Panc1 (cell line): Measurements from ENCODE around the gene FUOM.

Experiments used
- CTCF ChIP-seq: fragments of 450-650 bp; IDR thresholded peaks from 2 replicates; pipeline ENCODE4 v1.5.1; 2017; ENCODE audit warnings: mild to moderate bottlenecking
- POLR2AphosphoS5 ChIP-seq: IDR thresholded peaks from 2 replicates; pipeline ENCODE4 v1.6.1; 2012; ENCODE audit warnings: mild to moderate bottlenecking, low read depth, low read length, moderate library complexity
- SIN3A ChIP-seq: IDR thresholded peaks from 2 replicates; pipeline ENCODE4 v1.6.1; 2012; ENCODE audit warnings: low read depth, mild to moderate bottlenecking, low read length, moderate library complexity, borderline replicate concordance; ENCODE audit not compliant: insufficient read depth
- TCF7L2 ChIP-seq: IDR thresholded peaks from 2 replicates; pipeline ENCODE4 v1.6.1; 2011; ENCODE audit warnings: mild to moderate bottlenecking, low read depth, low read length, inconsistent platforms

DNA sequence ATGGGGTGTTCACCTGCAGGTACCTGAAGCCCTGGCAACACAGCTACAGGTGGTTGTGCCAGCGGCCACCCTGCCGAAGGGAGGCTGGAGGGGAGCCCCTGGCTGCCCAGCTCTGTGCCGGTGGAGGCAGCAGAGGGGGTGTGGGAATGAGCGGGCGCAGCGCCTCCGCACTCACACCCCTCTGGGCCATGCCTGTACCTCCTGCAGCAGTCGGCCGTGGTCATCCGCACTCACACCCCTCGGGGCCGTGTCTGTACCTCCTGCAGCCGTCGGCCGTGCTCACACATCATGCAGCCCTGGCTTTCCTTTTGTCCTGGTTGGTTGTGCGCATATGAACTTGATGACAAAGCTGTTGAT, 47.4 kb downstream of the FUOM start:
- no peak for TF ChIP-seq CTCF
- TF ChIP-seq POLR2AphosphoS5: no peak
- TF ChIP-seq SIN3A: no peak
- TF ChIP-seq TCF7L2: no peak
